ENCODE data around the gene CDC14B. TPM values are rescaled to one million over a fixed set of nuclear protein-coding genes. Genes with fewer than 3 reads are reported as not detected.
"Not testable (repeated sequence)": the region's sequence is repeated elsewhere in the genome, so short reads cannot be mapped to it uniquely, and the experiment has no call there.

Gene CDC14B
- total and polyA plus RNA-seq, 3 donors from 2014 or later = 33.1 to 44.0 (median 33.7) TPM

- Histone ChIP-seq H3K27ac (peak overlapping the region; percentile 2 to 86), H3K4me3 (peak overlapping the region; percentile 74 to 83), H3K27me3 (no peaks in the 10 kb centered on the region), H3K36me3 (ENCODE audit: low read depth, missing control alignments) (no peaks in the 10 kb centered on the region), H3K4me1 (peaks cover 4% of the 10 kb centered on the region), H3K9me3 (no peaks in the 10 kb centered on the region)
- WGBS, 2 donors = 50 to 55% methylated on average over 21 to 22 of the region's 22 CpGs
- intact Hi-C loops (cut with DNase I; ENCODE audit: low total_unique reads) = no loop called here
- TF ChIP-seq POLR2A (IDR thresholded peaks at IDR 0.05) = no peak
- TF ChIP-seq CTCF (IDR thresholded peaks at IDR 0.05) = no peak
- DNase-seq = no peak
These were observed 2.0 kb downstream of the CDC14B start for GRCh38 chr9:96617439-96618185.

- Histone ChIP-seq H3K27ac (no peak overlapping the region), H3K4me1 (peaks cover 10% of the 10 kb centered on the region), H3K4me3 (no peak overlapping the region), H3K27me3 (no peaks in the 10 kb centered on the region), H3K36me3 (ENCODE audit: low read depth, missing control alignments) (no peaks in the 10 kb centered on the region), H3K9me3 (no peaks in the 10 kb centered on the region)
- TF ChIP-seq POLR2A (IDR thresholded peaks at IDR 0.05) = no peak
- TF ChIP-seq CTCF (IDR thresholded peaks at IDR 0.05) = no peak
- WGBS, 2 donors = 71 to 74% methylated on average over 7 of the region's 7 CpGs
- intact Hi-C loops (cut with DNase I; ENCODE audit: low total_unique reads) = no loop called here
- DNase-seq = no peak
These were observed 2.7 kb downstream of the CDC14B start for GRCh38 chr9:96616817-96617438.

- no peak for TF ChIP-seq CTCF (IDR thresholded peaks at IDR 0.05)
- no peak for TF ChIP-seq POLR2A (IDR thresholded peaks at IDR 0.05)
- 88% methylated on average over 6 of the region's 6 CpGs for WGBS, 2 donors
- Histone ChIP-seq H3K9me3 (no peaks in the 10 kb centered on the region), H3K27ac (no peak overlapping the region), H3K36me3 (ENCODE audit: low read depth, missing control alignments) (no peaks in the 10 kb centered on the region), H3K4me1 (peaks cover 10% of the 10 kb centered on the region), H3K4me3 (no peak overlapping the region), H3K27me3 (no peaks in the 10 kb centered on the region)
- intact Hi-C loops (cut with DNase I; ENCODE audit: low total_unique reads) = no loop called here
- no peak for DNase-seq
These were observed 4.2 kb downstream of the CDC14B start for GRCh38 chr9:96615411-96615810.

GRCh38 chr9:96614664-96615063 is 5.0 kb downstream of the CDC14B start:
- H3K27ac ChIP-seq; H3K27me3 ChIP-seq; intact Hi-C loops (cut with DNase I; ENCODE audit: low total_unique reads); DNase-seq; H3K9me3 ChIP-seq; H3K4me3 ChIP-seq; H3K36me3 ChIP-seq (ENCODE audit: low read depth, missing control alignments): not testable (repeated sequence)
- H3K4me1 ChIP-seq = peaks cover 10% of the 10 kb centered on the region
- 94 to 97% methylated on average over 4 of the region's 4 CpGs for WGBS, 2 donors

GRCh38 chr9:96612966-96613589 is 6.6 kb downstream of the CDC14B start:
- intact Hi-C loops (cut with DNase I; ENCODE audit: low total_unique reads) = no loop called here
- H3K27ac ChIP-seq = peak overlapping the region in 1 of 2 donors; percentile 58

More at GRCh38 chr9:96612966-96613589, 6.6 kb downstream of the CDC14B start:
- 30 to 57% methylated on average over 1 of the region's 1 CpG for WGBS, 2 donors
- no peak overlapping the region for H3K4me3 ChIP-seq
- DNase-seq = no peak
- H3K4me1 ChIP-seq = peaks cover 10% of the 10 kb centered on the region
- H3K9me3 ChIP-seq = no peaks in the 10 kb centered on the region
- no peak for TF ChIP-seq CTCF (IDR thresholded peaks at IDR 0.05)
- no peak for TF ChIP-seq POLR2A (IDR thresholded peaks at IDR 0.05)
- no peaks in the 10 kb centered on the region for H3K36me3 ChIP-seq (ENCODE audit: low read depth, missing control alignments)
- H3K27me3 ChIP-seq = no peaks in the 10 kb centered on the region
